Prostate gland (tissue), 2 donors: ENCODE data around the gene SPARC. TPM values are rescaled to one million over a fixed set of nuclear protein-coding genes. Genes with fewer than 3 reads are reported as not detected.

Experiments used
- DNase-seq: peaks from one replicate; pipeline ENCODE4 v3.0.0-alpha.2; 2019; ENCODE audit warnings: low spot score
- H3K27ac ChIP-seq, 2 donors: fragments of 200-600 bp; sonication (generic); 2 replicates each; pipeline ENCODE4 v1.5.1; 2017 to 2019
- H3K27me3 ChIP-seq: fragments of 200-600 bp; sonication (generic); replicated peaks from 2 replicates; pipeline ENCODE4 v1.5.1; 2019; ENCODE audit not compliant: insufficient read depth
- H3K36me3 ChIP-seq, 2 donors: fragments of 200-600 bp; sonication (generic); 1 replicate in 1 of 2; 2 replicates in 1 of 2; pipeline versions ENCODE4 v1.5.1 to v1.8.1; 2017 to 2019
- H3K4me1 ChIP-seq: fragments of 200-600 bp; sonication (generic); replicated peaks from 2 replicates; pipeline ENCODE4 v1.5.1; 2019
- H3K4me3 ChIP-seq, 2 donors: fragments of 200-600 bp; sonication (generic); 2 replicates each; pipeline ENCODE4 v1.5.1; 2017 to 2019
- H3K9me3 ChIP-seq: fragments of 200-600 bp; sonication (generic); 2 replicates; pipeline ENCODE4 v1.5.1; 2017
- POLR2A ChIP-seq: fragments of 450-650 bp; IDR thresholded peaks from one replicate; pipeline ENCODE4 v1.6.1; 2016; ENCODE audit warnings: antibody characterized with exemption, mild to moderate bottlenecking
- POLR2AphosphoS5 ChIP-seq: sonication (generic); formaldehyde crosslinking; IDR thresholded peaks from one replicate; pipeline ENCODE4 v1.6.1; 2017; ENCODE audit warnings: antibody characterized with exemption
- WGBS: methylation state at CpG from one replicate; pipeline ENCODE4 v1.1.5; 2018; 5-methylcytosine and 5-hydroxymethylcytosine counted together
- intact Hi-C: fragments of 100-400 bp; cut with DNase I; formaldehyde crosslinking; loops from one replicate; pipeline ENCODE4 v1.14.2; 2022
- total RNA-seq, 2 donors: library from RNA; depleted of rRNA; stranded (reverse); fragments of >200 nt; gene quantifications; one replicate each; pipeline ENCODE4 v1.1.0, GENCODE V29; 2016
- TF ChIP-seq, protein P1 (sequence below), 4 experiments: fragments of 200-600 bp in 2 of 4; fragments of 450-650 bp in 2 of 4; sonication (generic) in 2 of 4; IDR thresholded peaks; 1 replicate in 3 of 4; 2 replicates in 1 of 4; pipeline ENCODE4 v1.5.1; 2016 to 2019; ENCODE audit warnings: antibody characterized with exemption in 4 of 4, mild to moderate bottlenecking in 2 of 4, moderate library complexity in 2 of 4

Gene SPARC
- total RNA-seq, 2 donors from 2014 or later: 101 to 2,249 TPM

GRCh38 chr5:151679421-151680155 is 7.1 kb downstream of the SPARC start:
- intact Hi-C loops: loop anchor here (10.0 kb wide), 1 partner anchor 425 kb away; the partner anchor contains the start of gene GM2A
- Histone ChIP-seq H3K36me3 (no peaks in the 10 kb centered on the region), H3K27me3 (no peaks in the 10 kb centered on the region), H3K9me3 (no peaks in the 10 kb centered on the region), H3K27ac (peak overlapping the region; percentile 52 to 77), H3K4me3 (no peak overlapping the region), H3K4me1 (peaks cover 3% of the 10 kb centered on the region)
- TF ChIP-seq, protein P1, sequence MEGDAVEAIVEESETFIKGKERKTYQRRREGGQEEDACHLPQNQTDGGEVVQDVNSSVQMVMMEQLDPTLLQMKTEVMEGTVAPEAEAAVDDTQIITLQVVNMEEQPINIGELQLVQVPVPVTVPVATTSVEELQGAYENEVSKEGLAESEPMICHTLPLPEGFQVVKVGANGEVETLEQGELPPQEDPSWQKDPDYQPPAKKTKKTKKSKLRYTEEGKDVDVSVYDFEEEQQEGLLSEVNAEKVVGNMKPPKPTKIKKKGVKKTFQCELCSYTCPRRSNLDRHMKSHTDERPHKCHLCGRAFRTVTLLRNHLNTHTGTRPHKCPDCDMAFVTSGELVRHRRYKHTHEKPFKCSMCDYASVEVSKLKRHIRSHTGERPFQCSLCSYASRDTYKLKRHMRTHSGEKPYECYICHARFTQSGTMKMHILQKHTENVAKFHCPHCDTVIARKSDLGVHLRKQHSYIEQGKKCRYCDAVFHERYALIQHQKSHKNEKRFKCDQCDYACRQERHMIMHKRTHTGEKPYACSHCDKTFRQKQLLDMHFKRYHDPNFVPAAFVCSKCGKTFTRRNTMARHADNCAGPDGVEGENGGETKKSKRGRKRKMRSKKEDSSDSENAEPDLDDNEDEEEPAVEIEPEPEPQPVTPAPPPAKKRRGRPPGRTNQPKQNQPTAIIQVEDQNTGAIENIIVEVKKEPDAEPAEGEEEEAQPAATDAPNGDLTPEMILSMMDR (IDR thresholded peaks at IDR 0.05): no peak
- TF ChIP-seq POLR2AphosphoS5 (no peak), POLR2A (no peak)
- WGBS: 61% methylated on average over 8 of the region's 8 CpGs
- DNase-seq: no peak

- no peaks in the 10 kb centered on the region for H3K9me3 ChIP-seq
- peaks cover 3% of the 10 kb centered on the region for H3K4me1 ChIP-seq
- WGBS: 64% methylated on average over 5 of the region's 5 CpGs
- no peak for TF ChIP-seq POLR2A
- TF ChIP-seq POLR2AphosphoS5: no peak
- TF ChIP-seq, protein P1 (IDR thresholded peaks at IDR 0.05): no peak
- no peaks in the 10 kb centered on the region for H3K27me3 ChIP-seq
- DNase-seq: no peak
- peak overlapping the region; percentile 52 to 77 for H3K27ac ChIP-seq
- intact Hi-C loops: loop anchor here (10.0 kb wide), 1 partner anchor 424 kb away; the partner anchor contains the start of gene GM2A
- no peak overlapping the region for H3K4me3 ChIP-seq
- no peaks in the 10 kb centered on the region for H3K36me3 ChIP-seq
These were observed 8.0 kb downstream of the SPARC start for GRCh38 chr5:151678713-151679112.

DNA sequence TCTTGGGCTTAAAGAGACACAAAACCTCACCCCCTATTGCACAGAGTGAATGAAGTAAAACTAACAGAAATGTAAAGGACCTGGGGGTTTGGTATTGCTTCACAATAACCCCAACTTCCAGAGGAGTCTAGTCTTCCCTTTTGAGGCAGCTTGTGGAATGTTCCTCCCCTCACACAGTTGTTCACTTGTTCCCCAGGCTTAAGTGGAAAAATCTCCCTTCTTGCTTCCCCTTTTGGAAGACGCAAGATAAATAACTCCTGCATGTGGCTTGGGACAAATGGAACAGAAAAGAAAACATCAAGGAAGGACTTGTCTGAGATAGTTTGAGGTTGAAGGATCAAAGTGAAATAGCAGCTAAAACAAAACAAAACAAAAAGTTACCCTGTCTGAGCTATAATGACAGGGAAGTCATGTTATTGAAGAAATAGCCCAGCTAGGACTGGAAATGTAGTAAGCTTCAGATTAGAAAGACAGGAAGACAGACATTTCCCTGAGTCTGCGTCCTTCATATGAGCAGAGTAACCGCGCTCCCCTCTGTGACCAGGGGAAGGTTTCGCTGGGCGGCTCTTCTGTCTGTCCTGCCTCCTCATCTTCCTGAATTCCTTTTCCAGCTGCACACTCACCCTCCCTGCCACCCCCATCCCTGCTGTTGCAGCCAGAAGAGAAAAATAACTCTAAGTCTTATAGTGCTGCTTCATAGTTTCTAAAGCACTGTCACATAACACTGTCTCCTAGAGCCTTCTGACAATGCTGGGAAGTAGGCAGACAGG is 8.8 kb downstream of the SPARC start:
- Histone ChIP-seq H3K4me3 (no peak overlapping the region), H3K9me3 (no peaks in the 10 kb centered on the region), H3K27ac (peak overlapping the region; percentile 52 to 77), H3K36me3 (peaks cover 0 to 4% of the 10 kb centered on the region in 2 donors), H3K4me1 (peaks cover 3% of the 10 kb centered on the region), H3K27me3 (no peaks in the 10 kb centered on the region)
- intact Hi-C loops: loop anchor here (10.0 kb wide), 1 partner anchor 423 kb away; the partner anchor contains the start of gene GM2A
- no peak for DNase-seq
- WGBS: 67% methylated on average over 6 of the region's 6 CpGs
- TF ChIP-seq, protein P1 (IDR thresholded peaks at IDR 0.05): no peak
- no peak for TF ChIP-seq POLR2A

DNA sequence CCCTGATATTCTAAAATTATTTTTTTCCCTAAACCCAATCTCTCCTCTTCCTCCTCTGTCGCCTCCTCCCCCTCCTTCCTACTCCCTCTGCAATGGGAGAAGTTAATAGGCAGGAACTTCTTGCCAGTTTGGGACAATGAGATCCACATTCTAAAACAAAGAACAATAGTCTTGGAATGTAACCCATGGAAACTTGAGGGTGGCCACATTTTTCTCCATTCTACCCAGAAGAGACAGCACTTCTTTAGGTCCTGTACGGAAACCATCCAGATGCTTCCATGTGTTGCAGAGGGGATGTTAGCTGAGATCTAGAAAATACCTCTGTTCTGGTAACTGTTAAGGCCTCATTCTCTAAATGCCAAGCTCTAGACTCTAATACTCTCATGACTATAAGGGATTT is 10.0 kb downstream of the SPARC start:
- no peaks in the 10 kb centered on the region for H3K27me3 ChIP-seq
- peaks cover 3% of the 10 kb centered on the region for H3K4me1 ChIP-seq
- peak overlapping the region; percentile 52 to 77 for H3K27ac ChIP-seq
- no peak overlapping the region for H3K4me3 ChIP-seq
- no peak for DNase-seq
- intact Hi-C loops: loop anchor here (10.0 kb wide), 1 partner anchor 422 kb away; the partner anchor contains the start of gene GM2A
- H3K9me3 ChIP-seq: no peaks in the 10 kb centered on the region
- TF ChIP-seq POLR2A (no peak), POLR2AphosphoS5 (no peak)
- TF ChIP-seq, protein P1 (IDR thresholded peaks at IDR 0.05): no peak
- WGBS: 24% methylated on average over 2 of the region's 2 CpGs
- peaks cover 0 to 4% of the 10 kb centered on the region in 2 donors for H3K36me3 ChIP-seq
